GM19395 (cell line): Measurements from ENCODE around the gene FAM118B.

ENCODE experiments used
- ATAC-seq: cut with Tn5 transposase; IDR thresholded peaks from one replicate; pipeline ENCODE4 v1.9.1; 2021; ENCODE audit warnings: mild to moderate bottlenecking, moderate library complexity; ENCODE audit not compliant: unreplicated experiment

Gene FAM118B

GRCh38 chr11:126268361-126268707 lies 56.8 kb downstream of the FAM118B start:
- ATAC-seq = peak; percentile 13

- peak; percentile 99 for ATAC-seq
Measured at GRCh38 chr11:126268708-126269579, 57.4 kb downstream of the FAM118B start, which contains the start of the genes FOXRED1 and SRPRA. FOXRED1 (plus strand) TSS chr11:126269154; CDS start chr11:126269207, 53 bp downstream. SRPRA (minus strand) TSS chr11:126268895; CDS start chr11:126268804, 91 bp downstream.

- no peak for ATAC-seq
Measured at GRCh38 chr11:126277322-126277721, 65.7 kb downstream of the FAM118B start.

GRCh38 chr11:126277780-126278179 lies 66.2 kb downstream of the FAM118B start:
- ATAC-seq = no peak

- ATAC-seq = no peak
Measured at GRCh38 chr11:126279191-126279590, 67.6 kb downstream of the FAM118B start.

- no peak for ATAC-seq
Measured at GRCh38 chr11:126280595-126280994, 69.0 kb downstream of the FAM118B start.

GRCh38 chr11:126281245-126281644 lies 69.7 kb downstream of the FAM118B start:
- no peak for ATAC-seq

- ATAC-seq = no peak
Measured at GRCh38 chr11:126281666-126282175, 70.1 kb downstream of the FAM118B start.

GRCh38 chr11:126282361-126282735 lies 70.8 kb downstream of the FAM118B start:
- peak; percentile 27 for ATAC-seq

- ATAC-seq = peak; percentile 69
Measured at GRCh38 chr11:126282736-126283591, 71.4 kb downstream of the FAM118B start, which contains the start of gene TIRAP. TIRAP (plus strand) TSS chr11:126283093; CDS start chr11:126290895, 7,802 bp downstream.

GRCh38 chr11:126284829-126285228 lies 73.2 kb downstream of the FAM118B start:
- peak; percentile 47 for ATAC-seq

GRCh38 chr11:126288237-126288636 lies 76.7 kb downstream of the FAM118B start:
- no peak for ATAC-seq

GRCh38 chr11:126290887-126291286 lies 79.3 kb downstream of the FAM118B start:
- no peak for ATAC-seq

GRCh38 chr11:126293726-126294125 lies 82.1 kb downstream of the FAM118B start:
- ATAC-seq = peak; percentile 41

- no peak for ATAC-seq
Measured at GRCh38 chr11:126297004-126297403, 85.4 kb downstream of the FAM118B start.

GRCh38 chr11:126303623-126304456 lies 92.3 kb downstream of the FAM118B start, which contains the start of gene DCPS:
DCPS (plus strand) TSS chr11:126304060; CDS start chr11:126304081, 21 bp downstream.
- ATAC-seq = peak; percentile 83

- peak; percentile 10 for ATAC-seq
Measured at GRCh38 chr11:126304457-126305075, 93.0 kb downstream of the FAM118B start.

- ATAC-seq = peak; percentile 73
Measured at GRCh38 chr11:126305699-126306098, 94.1 kb downstream of the FAM118B start.

- ATAC-seq = no peak
Measured at GRCh38 chr11:126307706-126308105, 96.1 kb downstream of the FAM118B start.

- ATAC-seq = no peak
Measured at GRCh38 chr11:126308271-126308671, 96.7 kb downstream of the FAM118B start.
